CD4-positive, alpha-beta T cell treated with Interferon alpha-2 for 1 hour (primary cell): ENCODE results near the gene MSMB.
"Not testable (repeated sequence)": the region's sequence is repeated elsewhere in the genome, so short reads cannot be mapped to it uniquely, and the experiment has no call there.

Experiments
- DNase-seq, 2 donors: peaks; one replicate each; pipeline ENCODE4 v3.0.0-alpha.2; 2020 to 2022

MSMB gene

DNA sequence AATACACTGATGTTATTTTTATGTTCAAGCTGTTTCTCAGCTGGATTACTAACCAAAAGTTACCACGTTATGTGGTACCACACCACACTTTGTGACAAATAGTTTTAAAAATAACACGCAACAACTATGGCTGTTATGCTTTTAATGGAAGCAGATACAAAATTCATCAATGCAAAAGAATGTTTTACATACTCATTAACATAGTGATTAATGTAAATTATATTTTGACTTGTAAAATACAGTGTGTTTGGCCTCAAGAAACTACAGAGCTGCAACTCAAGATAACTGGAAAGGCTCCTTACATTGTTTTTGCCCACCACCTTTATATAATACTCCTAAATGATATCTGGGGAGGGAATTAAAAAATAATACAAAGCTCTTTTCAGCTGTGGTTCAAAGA is 41.1 kb downstream of the MSMB start:
- DNase-seq, result no peak

DNA sequence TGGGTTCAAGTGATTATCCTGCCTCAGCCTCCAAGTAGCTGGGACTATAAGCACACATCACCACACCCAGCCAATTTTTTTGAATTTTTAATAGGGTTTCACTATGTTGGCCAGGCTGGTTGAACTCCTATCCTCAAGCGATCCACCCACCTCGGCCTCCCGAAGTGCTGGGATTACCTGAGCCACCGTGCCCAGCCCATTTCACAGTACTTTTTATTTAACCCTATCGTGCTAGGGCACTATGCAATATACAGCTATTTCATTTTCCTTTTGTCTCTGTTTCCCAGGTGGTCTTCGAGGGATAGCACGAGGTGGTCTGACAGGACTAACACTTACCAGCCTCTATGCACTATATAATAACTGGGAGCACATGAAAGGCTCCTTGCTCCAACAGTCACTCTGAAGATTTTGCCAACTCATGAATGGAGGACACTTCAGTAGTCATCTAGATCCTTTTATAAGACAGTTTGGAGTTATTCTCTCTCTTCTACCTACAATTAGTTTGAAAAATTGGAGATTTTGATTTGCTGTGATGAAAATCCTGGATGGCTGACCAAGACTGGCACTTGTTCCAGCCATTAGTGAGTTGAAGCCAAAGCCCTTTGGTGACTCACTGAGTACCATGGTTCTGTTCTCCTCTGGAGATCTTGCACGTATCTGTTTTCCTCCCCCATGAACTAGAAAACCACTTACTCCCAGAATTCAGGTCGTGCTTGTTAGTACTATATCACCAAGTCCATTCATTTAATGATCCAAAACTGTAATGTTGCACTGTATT is 43.0 kb downstream of the MSMB start:
- no peak for DNase-seq

DNA sequence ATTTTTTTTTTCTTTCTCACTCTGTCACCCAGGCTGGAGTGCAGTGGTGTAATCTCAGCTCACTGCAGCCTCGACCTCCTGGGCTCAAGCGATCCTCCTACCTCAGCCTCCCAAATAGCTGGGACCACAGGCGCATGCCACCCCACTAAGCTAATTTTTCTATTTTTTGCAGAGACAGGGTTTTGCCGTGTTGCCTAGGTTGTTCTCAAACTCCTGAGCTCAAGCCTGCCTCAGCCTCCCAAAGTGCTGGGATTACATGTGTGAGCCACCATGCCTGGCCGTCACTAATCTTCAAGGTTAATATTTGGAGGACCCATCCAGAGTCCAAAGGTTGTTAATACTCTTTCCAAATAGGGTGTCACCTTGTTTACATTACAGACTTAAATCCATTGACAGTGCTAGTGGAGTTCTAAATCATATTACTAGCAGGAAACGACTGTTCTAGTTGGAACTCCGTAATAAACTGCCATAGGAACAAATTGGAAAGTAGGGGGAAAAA is 43.8 kb downstream of the MSMB start:
- not testable (repeated sequence) for DNase-seq

DNA sequence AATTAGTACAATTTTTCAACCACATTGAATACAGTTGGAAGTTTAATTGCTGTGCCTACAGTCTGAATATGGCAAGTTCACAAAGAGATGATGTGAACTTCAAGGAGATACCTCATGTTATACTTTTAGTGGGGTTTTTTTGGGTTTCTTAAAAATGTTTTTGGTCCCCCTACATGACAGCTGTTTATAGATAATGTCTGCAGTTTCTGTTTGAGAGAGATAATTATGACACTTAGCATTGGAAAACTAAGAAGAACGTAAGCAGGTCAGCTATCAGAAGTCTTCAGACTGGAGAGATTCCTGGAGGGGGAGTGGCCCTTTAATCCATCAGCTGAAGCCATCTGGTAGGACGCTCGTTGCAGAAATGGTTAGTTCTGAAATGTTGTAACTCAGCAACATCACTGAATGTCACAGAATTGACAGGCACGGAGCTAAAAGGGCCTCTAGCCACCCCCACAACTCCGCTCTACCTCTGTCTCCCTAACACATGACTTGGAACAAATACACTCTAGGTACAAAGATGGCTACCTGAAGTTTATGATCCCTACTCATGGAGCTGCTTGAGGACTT is 44.8 kb downstream of the MSMB start:
- no peak for DNase-seq

DNA sequence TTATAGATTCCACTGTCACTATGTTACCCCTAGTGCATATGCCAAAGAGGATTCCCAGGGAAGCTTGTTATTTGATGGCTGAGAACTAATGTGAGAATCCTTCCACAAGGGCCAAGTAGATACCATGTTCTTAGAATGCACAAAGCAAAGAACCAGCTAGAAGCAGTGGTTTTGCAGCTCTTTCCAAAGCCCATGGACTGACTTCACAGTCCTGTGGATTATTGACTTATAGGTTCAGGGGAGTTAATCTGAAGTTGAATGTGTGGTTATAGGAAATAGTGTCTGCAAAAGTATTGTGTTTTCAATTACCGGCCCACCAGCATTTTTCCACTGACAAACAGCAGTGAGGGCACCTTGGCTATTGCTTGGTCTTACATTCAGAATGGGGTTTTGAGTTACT is 45.5 kb downstream of the MSMB start:
- DNase-seq, result no peak

DNA sequence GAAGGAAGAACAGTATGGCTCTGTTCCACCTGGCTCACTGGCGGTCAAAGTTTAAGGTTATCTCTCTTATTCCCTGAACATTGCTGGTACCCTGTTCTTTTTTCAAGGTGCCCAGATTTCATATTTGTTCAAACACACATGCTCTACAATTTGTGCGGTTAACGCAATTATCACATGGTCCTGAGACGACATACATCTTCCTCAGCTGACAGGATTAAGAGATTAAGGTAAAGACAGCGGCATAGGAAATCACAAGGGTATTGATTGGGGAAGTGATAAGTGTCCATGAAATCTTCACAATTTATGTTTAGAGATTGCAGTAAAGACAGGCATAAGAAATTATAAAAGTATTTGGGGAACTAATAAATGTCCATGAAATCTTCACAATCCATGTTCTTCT is 46.1 kb downstream of the MSMB start:
- DNase-seq, result not testable (repeated sequence)

DNA sequence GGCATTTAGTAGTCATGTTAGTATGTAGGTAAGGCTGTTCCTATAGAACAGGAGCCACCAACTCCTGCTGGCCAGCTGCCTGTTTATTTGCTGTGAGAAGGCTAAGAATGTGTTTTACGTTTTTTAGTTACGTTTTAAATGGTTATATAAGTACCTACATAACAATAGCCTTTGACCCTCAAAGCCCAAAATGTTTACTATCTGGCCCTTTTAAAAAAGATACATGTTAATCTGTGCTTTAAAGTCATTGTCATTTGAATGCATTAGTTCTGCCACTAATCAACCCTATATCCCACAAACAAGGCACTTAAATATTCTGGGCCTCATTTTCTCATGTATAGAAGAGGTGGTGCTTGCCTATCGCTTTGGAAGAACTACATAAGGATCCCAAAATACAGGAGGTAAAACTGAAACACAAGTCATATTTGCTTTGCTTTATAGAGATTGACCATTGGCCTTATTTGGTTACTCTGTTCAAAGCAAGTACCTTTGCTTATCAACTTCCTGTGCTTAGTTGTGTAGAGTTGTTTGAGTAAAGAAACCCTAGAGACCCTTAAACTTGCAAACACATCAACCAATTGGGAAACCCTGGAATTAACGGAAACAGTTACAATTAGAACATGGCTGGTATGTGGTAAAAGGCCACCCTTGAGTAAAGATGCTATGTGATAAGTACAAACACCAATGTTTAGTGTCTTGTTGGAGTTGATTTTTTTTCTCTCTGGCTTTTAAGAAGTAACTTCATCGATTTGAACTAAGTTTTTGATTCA is 47.9 kb downstream of the MSMB start:
- no peak for DNase-seq

DNA sequence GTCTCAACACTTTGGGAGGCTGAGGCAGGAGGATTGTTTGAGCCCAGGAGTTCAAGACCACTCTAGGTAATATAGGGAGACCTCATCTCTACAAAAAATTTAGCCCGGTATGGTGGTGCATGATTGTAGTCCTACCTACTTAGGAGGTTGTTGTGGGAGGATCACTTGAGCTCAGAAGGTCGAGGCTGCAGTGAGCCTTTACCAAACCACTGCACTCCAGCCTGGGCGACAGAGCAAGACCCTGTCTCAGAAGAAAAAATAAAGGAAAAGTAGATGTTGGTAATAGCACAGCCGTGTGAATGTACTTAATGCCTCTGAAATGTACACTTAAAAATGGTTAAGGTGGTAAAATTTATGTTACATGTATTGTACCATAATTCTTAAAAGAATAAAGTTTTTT is 48.5 kb downstream of the MSMB start:
- DNase-seq, result no peak

DNA sequence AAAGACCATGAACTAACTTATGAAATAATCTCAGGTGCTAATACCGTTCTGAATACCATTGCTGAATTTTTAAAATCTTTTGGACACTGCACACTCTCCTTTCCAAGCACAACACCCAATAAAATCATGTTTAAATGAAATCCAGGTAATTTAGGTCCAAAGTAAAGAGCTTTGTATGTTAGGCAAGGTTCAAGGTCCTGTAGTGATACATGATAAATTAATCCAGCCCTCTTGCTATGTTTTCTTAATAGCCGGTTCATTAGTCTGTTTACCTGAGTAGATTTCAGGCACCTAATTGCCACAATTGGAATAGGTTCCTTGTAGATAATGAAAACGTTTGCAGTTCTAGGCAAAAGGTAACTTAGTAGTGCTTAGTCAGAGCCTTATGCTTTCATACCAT is 60.5 kb downstream of the MSMB start:
- not testable (repeated sequence) for DNase-seq

DNA sequence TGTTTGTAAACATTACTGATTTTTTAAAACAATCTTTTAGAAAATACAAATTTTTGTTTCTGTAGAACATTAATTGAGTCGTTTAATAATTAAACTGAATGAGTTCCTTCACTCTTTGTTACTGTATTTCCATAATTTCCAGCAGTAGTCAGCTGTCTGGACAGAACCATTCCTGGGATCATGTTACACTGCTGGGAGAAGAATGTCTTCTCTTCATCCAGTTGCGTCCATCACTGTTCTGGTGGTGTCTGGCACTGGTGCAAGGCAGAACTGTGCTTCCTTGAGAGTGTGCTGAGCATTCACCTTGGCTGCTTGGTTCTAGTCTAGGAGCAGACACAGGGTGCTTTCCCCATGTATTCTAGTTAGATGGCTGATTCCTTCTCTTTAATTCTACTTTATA is 61.6 kb downstream of the MSMB start:
- not testable (repeated sequence) for DNase-seq

DNA sequence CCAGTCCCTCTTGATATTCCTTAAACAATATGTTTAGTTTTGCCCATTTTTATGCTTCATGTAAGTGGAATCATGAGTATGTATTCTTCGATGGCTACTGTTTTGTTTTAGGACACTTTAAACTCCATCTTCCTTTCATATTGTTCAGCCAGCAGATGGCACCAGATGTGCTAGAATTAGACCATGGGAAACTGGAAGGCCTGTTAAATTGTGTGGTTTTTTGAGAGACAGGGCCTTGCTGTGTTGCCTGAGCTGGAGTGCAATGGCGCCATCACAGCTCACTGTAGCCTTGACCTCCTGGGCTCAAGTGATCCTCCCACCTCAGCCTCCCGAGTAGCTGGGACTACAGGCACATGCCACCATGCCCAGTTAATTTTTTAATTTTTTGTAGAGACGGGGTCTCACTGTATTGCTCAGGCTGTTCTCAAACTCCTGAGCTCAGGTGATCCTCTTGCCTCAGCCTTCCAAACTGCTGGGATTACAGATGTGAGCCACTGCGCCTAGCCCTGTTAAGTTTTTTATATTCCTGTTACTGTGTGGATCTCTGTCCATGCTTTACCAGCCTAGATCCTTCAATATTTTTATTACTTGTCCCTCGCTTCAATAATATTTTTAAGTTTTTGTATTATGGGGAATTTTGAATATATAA is 62.4 kb downstream of the MSMB start:
- DNase-seq, result peak; percentile 48 to 73
